UCSD-AML1 (cell line): ENCODE results near the gene RALGAPB.
"Not testable (repeated sequence)": the region's sequence is repeated elsewhere in the genome, so short reads cannot be mapped to it uniquely, and the experiment has no call there.

Experiments
- DNase-seq: peaks from one replicate; lab custom pipeline; 2025; ENCODE audit not compliant: unreplicated experiment; lab: John Stamatoyannopoulos, UW

The RALGAPB gene

DNA sequence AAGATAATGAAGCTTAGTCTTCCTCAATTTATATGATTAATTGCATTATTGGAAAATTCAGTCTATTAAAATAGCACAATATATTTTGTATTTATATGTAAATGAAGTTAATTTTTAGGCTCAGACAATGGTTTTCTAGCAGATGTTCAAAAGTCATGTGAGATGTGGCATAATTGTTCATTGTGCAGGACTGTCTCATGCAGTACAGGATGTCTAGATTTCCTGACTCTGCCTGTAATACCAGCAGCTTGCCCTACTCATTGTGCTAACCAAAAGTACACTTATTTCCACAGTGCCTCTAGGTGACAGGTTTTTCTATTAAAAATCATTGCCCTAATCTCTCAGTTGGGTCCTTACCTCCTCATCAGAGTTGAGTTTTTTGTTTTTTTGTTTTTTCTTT is 12.4 kb downstream of the RALGAPB start:
- no peak for DNase-seq

DNA sequence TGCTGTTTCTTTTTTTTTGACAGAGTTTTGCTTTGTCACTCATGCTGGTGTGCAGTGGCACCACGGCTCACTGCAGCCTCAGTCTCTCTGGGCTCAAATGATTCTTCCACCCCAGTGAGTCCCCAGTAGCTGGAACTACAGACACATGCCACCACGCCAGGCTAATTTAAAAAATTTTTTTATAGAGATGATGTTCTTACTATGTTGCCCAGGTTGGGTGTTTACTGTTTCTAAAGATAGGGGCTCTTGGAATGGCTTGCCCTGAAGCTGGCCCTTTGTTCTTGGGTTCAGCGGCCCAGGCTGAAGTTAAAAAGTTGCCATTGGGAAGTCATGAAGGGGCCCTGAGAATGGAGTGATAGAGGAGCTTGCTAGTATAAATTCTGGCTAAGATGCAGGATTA is 16.5 kb downstream of the RALGAPB start:
- no peak for DNase-seq

GRCh38 chr20:38497246-38497935 is 24.7 kb downstream of the RALGAPB start:
- DNase-seq = no peak

DNA sequence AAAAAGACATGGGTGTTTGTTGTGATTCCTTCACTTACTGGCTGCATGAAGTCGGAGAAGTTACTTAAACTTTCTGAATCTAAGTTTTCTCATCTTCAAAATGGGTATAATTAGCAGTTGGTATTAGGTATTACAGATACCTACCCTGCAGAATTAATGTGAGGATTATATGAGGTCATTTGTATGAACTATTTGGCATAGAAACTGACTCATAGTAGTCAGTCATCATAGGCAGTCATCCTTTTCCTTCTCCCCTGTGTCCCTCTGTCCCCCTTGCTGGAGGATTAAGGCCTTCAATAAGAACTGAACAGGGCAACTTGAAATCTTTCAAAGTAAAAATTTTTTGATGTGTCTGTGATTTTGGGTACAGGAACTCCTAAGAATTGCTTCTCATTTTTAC is 26.3 kb downstream of the RALGAPB start:
- no peak for DNase-seq

- DNase-seq = no peak
Observed at GRCh38 chr20:38499366-38499765, 26.7 kb downstream of the RALGAPB start.

GRCh38 chr20:38501858-38502436 is 29.3 kb downstream of the RALGAPB start:
- no peak for DNase-seq

GRCh38 chr20:38504368-38505090 is 31.9 kb downstream of the RALGAPB start:
- no peak for DNase-seq

DNA sequence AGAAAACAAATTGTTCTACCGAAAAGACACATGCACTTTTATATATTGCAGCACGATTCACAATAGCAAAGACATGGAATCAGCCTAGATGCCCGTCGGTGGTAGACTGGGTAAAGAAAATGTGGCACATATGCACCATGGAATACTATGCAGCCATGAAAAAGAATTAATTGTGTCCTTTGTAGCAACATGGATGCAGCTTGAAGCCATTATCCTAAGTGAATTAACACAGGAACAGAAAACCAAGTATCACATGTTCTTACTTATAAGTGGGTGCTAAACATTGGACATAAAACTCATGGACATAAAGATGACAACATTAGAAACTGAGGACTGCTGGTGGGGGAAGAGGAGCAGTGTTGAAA is 32.4 kb downstream of the RALGAPB start:
- no peak for DNase-seq

- not testable (repeated sequence) for DNase-seq
Observed at GRCh38 chr20:38511726-38512125, 39.1 kb downstream of the RALGAPB start.

- DNase-seq = no peak
Observed at GRCh38 chr20:38514185-38514584, 41.5 kb downstream of the RALGAPB start.

- no peak for DNase-seq
Observed at GRCh38 chr20:38514947-38515346, 42.3 kb downstream of the RALGAPB start.

GRCh38 chr20:38515631-38516030 is 43.0 kb downstream of the RALGAPB start:
- DNase-seq = no peak

GRCh38 chr20:38519426-38519825 is 46.8 kb downstream of the RALGAPB start:
- no peak for DNase-seq

- DNase-seq = no peak
Observed at GRCh38 chr20:38520261-38520660, 47.6 kb downstream of the RALGAPB start.

DNA sequence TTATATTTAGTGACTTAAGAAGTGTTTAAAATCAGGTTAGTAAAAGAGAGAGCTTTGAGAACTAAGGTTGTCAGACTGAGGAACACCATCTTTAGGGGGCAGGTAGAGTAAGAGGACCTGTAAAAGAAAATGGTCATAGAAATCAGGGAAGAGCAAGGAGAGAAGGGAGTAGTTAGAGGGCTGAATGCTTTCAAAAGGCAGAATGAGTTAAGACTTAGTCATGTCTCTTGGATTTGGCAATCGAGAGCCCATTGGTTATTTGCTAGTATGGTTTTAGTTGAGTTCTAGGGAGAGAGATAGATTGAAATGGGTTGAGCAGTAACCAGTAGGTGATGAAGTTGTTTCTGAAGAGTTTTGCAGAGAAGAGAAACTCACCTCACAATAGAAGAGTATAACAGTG is 51.1 kb downstream of the RALGAPB start:
- no peak for DNase-seq

DNA sequence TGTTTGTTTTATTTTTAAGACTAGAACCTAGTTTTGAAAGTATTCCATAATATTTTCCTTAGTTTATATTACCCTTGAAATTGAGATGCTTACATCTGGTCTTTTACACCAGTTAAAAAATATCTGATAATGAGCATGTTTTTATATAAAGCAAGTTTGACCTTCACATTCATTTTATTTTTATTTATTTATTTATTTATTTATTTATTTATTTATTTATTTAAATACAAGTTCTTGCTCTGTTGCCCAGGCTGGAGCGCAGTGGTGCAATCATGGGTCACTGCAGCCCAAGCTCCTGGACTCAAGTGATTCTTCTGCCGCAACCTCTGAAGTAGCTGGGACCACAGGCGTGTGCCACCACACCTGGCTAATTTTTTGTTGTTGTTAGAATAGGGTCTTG is 55.5 kb downstream of the RALGAPB start:
- DNase-seq = no peak

DNA sequence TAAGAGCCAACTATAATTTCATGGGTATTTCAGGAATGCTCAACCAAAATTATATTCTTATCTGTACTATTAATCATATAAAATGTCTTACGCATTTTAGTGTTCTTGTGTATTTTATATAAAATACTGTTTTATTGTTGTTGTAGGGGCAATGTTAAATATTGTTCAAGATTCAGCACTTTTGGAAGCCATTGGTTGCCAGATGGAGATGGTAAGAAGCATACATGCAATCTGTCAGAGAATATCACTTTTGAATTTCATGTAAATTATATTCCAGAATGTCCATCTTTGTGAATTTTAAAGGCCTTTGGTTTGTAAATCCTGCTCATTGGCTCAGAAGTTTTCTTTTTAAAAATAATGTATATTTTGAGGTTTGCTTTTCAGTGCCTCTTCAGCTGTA is 58.4 kb downstream of the RALGAPB start:
- DNase-seq = no peak

DNA sequence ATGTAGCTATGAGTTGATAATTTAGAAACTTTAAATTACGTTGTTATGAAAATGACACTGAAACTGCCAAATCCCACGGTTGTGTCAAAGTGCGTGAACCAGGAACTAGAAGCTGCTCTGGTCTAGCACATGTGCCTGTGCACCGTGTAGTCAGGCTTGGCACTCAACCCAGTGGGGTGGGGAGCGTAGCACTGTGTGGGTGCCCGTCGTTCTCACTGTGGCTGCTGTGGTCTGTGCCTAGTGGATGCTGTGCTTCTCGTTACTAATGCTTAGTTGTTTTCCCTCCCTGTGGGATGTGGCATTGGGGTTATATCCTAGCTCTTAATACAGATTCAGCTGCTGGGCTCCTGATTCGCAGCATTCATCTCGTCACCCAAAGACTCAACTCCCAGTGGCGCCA is 62.1 kb downstream of the RALGAPB start:
- no peak for DNase-seq

- DNase-seq = no peak
Observed at GRCh38 chr20:38536310-38536709, 63.7 kb downstream of the RALGAPB start.

DNA sequence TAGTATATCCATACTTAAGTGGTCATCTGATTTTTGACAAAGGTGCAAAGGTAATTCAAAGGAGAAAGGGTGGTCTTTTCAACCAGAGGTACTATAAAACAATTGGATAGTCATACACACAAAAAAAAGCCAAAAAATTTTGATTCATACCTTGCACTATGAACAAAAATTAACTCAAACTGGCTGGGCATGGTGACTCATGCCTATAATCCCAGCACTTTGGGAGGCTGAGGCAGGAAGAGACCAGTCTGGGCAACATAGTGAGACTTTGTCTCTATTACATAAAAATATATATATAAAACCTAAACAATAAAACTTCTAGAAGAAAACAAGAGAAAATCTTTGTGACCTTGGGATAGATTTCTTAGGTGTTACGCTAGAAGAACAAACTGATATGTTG is 64.5 kb downstream of the RALGAPB start:
- DNase-seq = no peak

DNA sequence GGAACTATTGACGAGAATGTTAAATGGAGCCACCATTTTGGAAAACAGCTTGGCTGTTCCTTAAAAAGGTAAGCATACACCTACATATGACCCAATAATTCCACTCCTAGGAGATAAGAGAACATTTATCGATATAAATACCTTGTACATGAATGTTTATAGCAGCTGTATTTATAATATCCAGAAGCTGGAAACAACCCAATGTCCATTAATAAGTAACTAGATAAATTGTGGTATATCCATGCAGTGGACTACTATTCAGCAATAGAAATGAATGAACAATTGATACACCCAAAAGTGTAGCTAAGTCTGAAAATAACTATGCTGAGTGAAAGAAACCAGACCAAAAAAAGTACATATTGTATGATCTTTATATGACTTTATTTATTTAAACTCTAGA is 66.1 kb downstream of the RALGAPB start:
- no peak for DNase-seq
